NCI-H69 (cell line): ENCODE data around the gene HYKK.
"Not testable (repeated sequence)": the region's sequence is repeated elsewhere in the genome, so short reads cannot be mapped to it uniquely, and the experiment has no call there.

Source experiments
- DNase-seq: peaks from one replicate; lab custom pipeline; 2025; lab: John Stamatoyannopoulos, UW

The HYKK gene

DNA sequence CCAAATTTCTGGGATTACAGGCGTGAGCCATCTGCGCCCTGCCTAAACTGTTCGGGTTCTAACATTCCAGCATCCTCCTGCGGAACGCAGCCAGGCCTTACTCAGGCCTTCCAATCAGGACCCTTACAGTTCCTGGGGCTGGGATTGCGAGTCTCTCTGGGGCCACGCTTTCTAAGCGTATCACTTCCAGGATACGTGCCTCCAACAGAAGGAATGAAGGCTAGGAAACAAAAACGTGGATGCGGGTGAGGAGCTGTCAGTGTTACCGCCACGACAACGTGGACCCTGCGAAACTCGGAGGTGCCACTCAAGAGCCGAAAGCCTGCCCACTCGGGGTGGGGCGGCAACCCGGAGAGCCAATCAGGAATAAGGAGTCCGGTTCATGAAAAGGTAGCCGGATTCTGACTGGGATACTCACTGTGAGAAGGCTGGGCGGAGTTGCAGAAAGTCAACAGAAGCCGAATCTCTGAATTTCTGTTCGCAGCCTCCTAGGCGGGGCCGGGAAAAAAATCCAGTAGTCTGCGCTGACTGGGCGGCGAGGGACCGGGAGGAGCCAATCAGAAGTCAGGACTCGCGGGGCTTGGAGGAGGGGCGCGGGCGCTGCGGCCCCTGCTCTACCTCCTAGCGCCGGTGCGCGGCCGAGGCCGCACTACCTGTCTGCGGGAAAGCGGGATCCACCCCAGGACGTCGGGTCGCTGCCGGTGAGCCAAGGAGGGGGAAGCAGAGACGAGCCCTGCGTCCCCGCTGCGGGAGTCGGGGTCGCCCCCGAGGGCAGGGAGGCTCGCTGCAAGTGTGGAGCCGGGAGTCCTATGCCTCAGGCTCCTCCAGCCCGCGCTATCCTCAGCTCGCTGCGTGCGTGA, at the start of gene HYKK:
HYKK (plus strand) TSS at position 607 of the 860 bp plus-strand sequence. CDS start 5,512 bp downstream, outside the sequence.
- DNase-seq, result peak; percentile 97

DNA sequence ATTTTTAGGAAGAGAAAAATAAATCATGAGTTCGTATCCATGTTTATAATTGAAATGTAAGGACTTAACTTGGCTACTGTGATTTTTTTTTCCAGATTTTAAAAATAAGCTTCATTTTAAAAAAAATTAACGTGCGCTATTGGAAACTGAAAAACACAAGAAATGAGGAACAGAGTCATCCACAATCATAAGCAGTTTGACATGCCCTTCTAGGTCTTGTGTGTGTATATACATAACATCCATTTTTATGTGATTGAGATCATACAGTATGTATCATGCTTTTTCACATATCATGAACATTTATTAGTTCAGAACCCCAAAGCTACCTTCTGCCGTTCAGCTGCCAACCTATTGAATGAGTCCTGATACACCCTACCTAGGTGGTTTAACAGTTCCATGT, 46.6 kb upstream of the HYKK start:
- no peak for DNase-seq

GRCh38 chr15:78461171-78461888, 46.0 kb upstream of the HYKK start:
- DNase-seq, result no peak

GRCh38 chr15:78469031-78469430, 38.3 kb upstream of the HYKK start:
- DNase-seq, result peak; percentile 64

GRCh38 chr15:78477295-78477694, 30.1 kb upstream of the HYKK start:
- DNase-seq, result no peak

DNA sequence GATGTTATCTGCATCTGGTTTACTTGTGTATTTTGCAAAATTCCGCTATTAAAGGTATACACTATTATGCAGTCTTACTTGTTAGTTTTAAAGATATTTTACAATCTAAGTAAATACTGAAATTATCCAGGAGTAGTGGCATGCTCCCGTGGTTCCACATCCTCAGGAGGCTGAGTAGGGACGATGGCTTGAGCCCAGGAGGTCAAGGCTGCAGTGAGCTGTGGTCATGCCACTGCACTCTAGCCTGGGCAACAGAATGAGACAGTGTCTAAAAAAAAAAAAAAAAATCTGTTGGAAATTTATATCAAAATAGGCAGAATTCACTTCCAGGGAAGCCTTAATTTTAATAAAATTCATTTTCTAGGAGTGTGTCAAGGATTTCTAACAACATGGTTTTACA, 27.7 kb upstream of the HYKK start:
- no peak for DNase-seq

DNA sequence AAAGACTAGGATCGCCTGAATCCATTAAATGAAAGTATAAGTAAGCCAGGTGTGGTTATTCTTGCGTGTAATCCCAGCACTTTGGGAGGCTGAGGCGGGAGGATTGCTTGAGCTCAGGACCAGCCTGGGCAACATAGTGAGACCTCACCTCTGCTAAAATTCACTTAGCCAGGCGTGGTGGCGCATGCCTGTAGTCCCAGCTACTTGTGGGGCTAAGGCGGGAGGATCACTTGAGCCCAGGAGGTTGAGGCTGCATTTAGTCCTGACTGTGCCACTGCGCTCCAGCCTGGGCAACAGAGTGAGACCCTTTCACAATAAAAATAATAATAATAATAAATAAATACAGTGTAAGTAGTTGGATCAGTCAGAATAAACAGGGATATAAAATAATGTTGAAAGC, 25.5 kb upstream of the HYKK start:
- DNase-seq, result no peak

GRCh38 chr15:78492872-78493271, 14.5 kb upstream of the HYKK start:
- no peak for DNase-seq

DNA sequence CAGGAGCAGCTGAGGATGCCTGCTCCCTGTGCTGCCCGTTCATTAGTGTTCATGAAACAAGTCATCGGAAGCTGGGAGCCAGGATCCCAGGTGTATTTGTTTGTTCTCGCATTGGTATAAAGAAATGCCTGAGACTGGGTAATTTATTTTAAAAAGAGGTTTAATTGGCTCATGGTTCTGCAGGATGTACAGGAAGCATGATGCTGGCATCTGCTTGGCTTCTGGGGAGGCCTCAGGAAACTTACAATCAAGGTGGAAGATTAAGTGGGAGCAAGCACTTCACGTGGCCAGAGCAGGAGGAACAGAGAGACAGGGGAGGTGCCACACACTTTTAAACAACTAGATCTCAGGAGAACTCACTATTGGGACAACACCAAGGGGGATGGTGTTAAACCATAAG, 5.5 kb upstream of the HYKK start:
- DNase-seq, result no peak

GRCh38 chr15:78502641-78503040, 4.7 kb upstream of the HYKK start:
- DNase-seq, result no peak

GRCh38 chr15:78507831-78508160, 419 bp downstream of the HYKK start:
- peak; percentile 50 for DNase-seq

- no peak for DNase-seq
Measured at GRCh38 chr15:78508272-78508671, 895 bp downstream of the HYKK start.

- no peak for DNase-seq
Measured at GRCh38 chr15:78509726-78510312, 2.4 kb downstream of the HYKK start.

- DNase-seq, result not testable (repeated sequence)
Measured at GRCh38 chr15:78520035-78520434, 12.7 kb downstream of the HYKK start.

GRCh38 chr15:78524230-78524629, 16.9 kb downstream of the HYKK start:
- DNase-seq, result no peak

GRCh38 chr15:78527325-78527724, 19.9 kb downstream of the HYKK start:
- DNase-seq, result no peak

GRCh38 chr15:78533331-78533730, 26.0 kb downstream of the HYKK start:
- DNase-seq, result no peak

- no peak for DNase-seq
Measured at GRCh38 chr15:78536134-78536533, 28.8 kb downstream of the HYKK start.

DNA sequence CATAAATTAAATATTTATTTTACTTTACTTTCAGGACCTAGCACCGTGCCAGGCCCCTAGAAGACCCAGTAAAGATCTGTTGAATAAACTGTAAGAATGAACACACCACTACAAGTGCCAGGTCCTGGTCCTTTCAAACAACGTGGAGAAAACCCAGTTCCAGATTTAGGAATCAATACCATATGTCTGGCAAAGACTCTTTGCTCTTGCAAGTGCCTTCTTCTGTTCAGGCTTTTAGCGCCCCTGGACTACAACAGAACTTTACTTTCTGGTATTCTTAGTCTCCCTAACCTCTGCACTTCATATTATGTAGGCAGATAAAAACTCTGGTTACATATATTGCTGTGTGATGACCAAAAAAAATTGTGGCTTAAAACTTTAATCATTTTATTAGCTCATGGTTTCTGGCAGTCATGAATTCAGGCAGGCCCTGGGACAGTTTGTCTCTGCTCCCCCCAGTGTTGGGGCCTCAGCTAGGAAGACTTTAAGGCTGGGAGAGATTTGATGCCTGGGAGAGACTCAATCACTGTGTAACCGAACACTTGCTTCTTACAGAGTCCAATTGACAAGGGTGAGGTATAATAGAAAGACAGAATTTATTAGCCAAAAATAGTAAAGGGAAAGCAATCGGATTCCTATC, 30.0 kb downstream of the HYKK start:
- DNase-seq, result no peak

DNA sequence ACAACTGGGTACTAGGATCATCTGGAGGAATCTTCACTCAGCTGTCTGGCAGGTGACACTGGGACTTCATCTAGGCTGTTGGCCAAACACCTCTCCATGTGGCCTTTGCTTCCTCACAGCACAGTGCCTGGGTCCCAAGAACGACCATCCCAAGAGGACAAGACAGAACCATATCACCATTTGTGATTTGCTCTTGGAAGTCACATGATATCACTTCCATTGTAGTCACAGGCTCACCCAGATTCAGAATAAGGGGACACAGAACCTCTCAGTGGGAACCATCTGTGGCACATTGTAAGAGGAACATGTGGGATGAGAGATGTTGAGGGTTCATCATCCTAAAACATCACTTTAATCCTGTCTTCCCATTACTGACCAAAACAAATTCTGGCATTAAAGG, 31.0 kb downstream of the HYKK start:
- DNase-seq, result no peak

DNA sequence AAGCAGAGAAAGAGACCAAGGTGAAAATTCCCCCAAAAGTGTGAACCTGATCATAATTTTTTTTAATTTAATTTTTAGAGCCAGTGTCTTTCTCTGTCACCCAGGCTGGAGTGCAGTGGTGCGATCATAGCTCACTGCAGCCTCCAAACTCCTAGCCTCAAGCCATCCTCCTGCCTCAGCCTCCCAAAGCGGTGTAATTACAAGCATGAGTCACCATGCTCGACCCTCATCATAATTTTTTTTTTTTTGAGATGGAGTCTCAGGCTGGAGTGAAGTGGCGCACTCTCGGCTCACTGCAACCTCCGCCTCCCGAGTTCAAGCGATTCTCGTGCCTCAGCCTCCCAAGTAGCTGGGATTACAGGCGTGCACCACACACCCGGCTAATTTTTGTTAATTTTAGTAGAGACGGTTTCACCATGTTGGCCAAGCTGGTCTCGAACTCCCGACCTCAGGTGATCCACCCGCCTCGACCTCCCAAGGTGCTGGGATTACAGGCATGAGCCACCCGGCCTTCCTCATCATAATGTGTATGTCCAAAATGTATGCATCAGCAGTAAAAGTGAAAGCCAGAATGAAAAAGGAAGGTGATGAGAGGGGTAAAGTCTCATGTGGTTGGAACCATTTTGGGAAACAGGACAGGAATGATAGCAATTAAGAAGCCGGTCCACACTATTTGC, 32.2 kb downstream of the HYKK start:
- not testable (repeated sequence) for DNase-seq
